Activated CD4-positive, alpha-beta T cell treated with anti-CD3 and anti-CD28 coated beads for 1 hour (primary cell): ENCODE data around the gene VEGFB.

Experiments
- DNase-seq: peaks from one replicate; pipeline ENCODE4 v3.0.0-alpha.2; 2020

VEGFB gene

DNA sequence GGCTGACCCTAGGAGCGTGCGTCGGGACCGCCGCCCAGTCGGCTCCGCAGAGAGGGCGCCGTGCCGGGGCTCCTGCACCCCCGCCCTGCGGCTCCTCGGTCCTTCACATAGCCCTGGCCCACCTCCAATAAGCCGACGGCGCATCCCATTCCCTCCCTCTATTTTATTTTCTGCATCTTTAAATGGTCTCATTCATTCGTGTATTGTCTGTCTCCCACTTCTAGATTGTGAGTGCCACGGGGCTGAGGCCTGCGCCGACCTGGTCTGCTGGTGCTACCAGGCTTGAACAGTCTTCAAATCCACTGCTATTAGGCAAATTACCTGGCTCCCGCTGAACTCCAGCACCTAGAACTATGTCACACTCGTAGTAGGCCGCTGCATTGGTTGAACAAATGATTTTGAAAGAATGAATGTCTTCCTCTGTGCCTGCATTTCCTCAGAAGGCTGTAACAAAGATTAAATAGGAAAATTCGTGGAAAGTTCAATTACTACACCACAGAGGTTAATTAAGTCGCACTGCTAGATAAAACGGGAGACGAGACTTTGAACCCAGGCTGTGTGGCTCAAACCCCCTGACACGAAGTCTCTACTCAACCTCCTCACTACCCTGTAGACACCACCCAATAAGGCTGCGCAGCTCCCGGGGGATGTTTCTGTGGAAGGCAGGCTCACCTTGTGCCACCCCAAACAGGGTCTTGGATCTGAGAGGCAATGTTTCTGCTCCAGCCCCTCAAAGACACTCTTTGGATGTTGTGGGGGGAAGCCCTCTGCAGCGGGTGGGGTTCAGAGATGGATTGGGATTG lies 13.5 kb downstream of the VEGFB start:
- no peak for DNase-seq

DNA sequence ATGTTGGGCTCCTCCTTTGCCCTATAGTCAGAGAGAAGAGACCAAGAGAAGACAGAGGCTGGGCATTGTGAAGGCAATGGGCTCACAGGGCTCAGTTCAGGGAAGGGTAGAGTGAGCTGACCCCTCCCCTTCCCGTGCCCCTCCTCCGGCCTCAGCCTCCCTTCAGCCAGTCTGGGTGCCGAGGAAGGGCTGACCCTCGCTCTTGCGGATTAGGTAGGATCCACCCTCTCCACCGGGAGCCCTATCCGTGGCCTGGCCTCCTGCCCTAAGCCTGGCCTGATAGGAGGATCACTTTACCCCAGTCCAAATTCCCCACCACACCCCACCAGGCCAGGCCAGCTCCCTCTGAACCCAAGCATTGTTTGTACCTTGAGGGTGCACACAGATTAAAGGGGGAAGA lies 14.2 kb downstream of the VEGFB start:
- no peak for DNase-seq

DNA sequence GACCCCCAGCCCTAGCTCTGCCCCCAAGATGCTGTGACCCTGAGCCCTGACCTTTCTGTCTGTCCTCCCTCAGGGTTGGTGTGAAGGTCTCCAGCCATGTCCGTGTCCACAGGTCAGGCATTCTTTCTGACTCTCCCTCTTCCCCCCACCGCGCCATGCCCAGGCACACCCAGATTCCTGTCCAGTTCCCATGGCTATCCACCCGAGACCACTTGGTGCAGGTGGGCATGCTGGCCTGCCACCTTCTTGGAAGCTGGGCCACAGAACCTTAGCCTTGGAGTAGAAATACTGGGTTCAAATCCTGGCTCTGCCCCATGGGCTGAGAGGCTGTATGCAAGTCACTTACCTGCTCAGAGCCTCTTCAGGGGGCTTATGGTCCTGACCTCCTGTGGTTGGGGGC lies 14.7 kb downstream of the VEGFB start:
- DNase-seq: no peak

DNA sequence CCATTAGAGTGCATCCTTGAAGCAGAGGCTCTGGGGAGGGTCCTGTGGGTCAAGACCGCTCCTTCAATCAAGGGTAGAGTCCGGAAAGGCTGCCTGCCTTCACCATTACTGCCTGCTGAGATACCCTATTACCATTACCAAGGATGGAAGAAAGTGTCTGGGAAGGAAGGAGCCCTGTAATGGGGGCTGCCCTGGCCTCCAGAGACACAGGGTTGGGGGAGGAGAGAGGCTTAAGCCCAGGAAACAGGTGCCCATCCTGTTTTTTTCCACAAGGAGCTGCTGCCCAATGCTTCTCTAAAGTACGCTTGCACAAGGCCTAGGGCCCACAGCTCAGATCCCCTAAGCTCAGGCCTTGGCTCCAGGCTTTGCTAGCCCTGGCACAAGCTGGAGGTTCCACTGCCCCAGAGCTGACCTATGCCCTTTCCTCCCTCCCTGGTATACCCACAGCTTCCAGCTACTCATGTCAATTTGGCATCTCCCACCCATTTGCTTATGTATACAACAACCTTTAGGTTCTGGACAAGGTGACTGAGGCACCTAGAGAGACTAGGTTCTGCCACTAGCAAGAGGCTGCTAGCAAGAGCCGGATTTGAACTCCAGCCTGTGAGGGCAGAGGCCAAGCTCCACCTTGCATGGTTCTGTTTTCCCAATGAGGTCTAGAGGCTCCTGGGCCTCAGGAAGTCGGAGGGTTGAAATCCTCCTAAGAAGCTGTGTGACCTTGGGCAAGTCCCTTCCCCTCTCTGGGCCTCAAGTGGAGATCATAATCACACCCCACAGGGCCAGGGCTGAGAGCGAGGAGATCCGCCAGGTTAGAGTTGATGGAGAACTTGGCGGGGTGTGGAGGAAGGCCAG lies 15.4 kb downstream of the VEGFB start:
- no peak for DNase-seq

- no peak for DNase-seq
Observed at GRCh38 chr11:64250415-64251015, 16.1 kb downstream of the VEGFB start.

GRCh38 chr11:64251016-64251752 lies 16.8 kb downstream of the VEGFB start, which contains the start of gene PLCB3:
TSS of gene PLCB3 (plus strand) at chr11:64251530. CDS start at chr11:64251650, 120 bp downstream.
- peak; percentile 53 for DNase-seq

GRCh38 chr11:64251753-64252002 lies 17.3 kb downstream of the VEGFB start:
- no peak for DNase-seq

- no peak for DNase-seq
Observed at GRCh38 chr11:64252003-64252872, 17.9 kb downstream of the VEGFB start.

DNA sequence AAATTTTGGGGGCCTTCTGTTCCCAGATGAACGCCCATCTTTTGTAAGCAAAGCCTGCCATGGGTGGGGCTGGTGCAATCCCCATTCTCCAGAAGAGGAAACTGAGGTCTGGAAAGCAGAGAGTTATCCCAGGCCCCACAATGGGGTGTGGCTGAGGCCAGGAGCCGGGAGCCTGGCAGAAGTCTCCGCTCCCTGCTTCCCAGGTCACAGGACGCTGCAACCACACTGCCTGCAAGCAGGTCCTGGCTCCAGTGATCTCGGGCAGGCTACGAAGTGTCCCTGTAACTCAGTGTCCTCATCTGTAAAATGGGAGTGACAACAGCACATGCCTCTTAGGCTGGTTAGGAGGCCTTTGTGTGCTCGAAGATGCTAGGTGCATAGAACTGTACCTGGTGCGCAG lies 18.7 kb downstream of the VEGFB start:
- no peak for DNase-seq

- no peak for DNase-seq
Observed at GRCh38 chr11:64253481-64253880, 19.1 kb downstream of the VEGFB start.

- DNase-seq: no peak
Observed at GRCh38 chr11:64254326-64254725, 19.9 kb downstream of the VEGFB start.

DNA sequence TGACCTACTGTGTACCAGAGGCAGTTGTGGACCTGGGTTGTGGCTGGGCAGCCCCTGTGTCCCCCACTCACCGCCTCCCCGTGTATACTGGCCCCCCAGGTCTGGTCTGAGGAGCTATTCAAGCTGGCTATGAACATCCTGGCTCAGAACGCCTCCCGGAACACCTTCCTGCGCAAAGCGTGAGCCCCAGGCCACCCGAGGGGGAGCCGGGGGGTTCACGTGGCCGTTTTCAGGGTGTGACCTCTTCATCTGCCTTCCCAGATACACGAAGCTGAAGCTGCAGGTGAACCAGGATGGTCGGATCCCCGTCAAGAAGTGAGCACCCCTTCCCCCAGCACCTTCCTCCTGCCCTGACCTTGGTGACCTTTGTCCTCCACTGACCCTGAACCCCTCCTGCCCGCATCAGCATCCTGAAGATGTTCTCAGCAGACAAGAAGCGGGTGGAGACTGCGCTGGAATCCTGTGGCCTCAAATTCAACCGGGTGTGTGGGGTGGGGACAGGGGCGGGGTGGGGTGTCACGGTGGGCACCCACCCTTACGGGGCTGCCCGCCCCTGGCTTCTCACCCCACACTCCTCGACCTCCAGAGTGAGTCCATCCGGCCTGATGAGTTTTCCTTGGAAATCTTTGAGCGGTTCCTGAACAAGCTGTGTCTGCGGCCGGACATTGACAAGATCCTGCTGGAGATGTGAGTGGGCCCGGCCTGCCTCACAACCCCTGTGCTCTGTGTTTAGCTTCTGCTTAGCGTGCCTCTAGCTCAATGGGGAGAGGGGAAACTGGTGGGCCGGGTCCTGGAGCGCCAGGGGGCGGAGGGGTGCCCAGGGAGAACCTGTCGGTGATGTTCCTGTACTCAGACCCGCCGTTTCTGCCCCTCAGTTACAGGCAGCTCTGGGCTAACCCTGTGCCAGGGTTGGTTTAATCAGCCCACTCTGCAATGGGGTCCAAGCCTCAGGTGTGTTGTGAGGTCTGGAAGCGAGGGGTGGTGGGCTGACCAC lies 21.0 kb downstream of the VEGFB start:
- DNase-seq: no peak

DNA sequence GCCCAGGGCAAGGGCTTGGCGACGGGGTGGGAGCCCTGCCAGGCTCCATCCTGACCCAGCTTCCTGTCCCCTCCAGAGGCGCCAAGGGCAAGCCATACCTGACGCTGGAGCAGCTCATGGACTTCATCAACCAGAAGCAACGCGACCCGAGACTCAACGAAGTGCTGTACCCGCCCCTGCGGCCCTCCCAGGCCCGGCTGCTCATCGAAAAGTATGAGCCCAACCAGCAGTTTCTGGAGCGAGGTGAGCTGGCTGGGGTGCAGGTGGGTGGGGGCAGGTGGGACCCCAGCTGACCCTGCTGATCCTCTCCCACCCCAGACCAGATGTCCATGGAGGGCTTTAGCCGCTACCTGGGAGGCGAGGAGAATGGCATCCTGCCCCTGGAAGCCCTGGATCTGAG lies 21.9 kb downstream of the VEGFB start:
- no peak for DNase-seq

GRCh38 chr11:64258356-64258755 lies 24.0 kb downstream of the VEGFB start:
- no peak for DNase-seq

- no peak for DNase-seq
Observed at GRCh38 chr11:64258946-64259532, 24.7 kb downstream of the VEGFB start.

DNA sequence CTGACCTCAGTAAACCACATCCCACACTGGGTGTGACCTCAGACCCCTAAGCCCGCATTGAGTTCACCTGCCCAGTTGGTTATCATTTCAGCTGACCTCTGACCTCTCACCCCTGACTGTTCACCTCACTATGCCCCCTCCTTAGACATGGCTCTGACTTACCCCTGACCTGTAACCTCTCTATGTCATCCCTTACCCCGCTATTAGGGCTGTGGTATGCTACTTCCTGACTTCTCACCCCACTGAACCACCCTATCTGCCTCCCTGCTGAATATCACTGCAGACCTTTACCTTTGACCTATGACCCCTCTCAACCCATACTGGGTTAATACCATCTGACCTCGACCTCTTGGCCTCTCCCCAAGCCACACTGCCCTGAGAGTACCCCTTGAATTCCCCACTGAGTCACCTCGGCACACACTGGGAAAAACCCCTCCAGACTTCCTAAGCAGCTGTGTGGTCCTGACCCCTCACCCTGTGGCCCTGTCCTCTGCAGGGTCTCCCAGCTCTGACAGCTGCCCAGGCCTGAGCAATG lies 25.2 kb downstream of the VEGFB start:
- no peak for DNase-seq

GRCh38 chr11:64260147-64260708 lies 25.8 kb downstream of the VEGFB start:
- no peak for DNase-seq

DNA sequence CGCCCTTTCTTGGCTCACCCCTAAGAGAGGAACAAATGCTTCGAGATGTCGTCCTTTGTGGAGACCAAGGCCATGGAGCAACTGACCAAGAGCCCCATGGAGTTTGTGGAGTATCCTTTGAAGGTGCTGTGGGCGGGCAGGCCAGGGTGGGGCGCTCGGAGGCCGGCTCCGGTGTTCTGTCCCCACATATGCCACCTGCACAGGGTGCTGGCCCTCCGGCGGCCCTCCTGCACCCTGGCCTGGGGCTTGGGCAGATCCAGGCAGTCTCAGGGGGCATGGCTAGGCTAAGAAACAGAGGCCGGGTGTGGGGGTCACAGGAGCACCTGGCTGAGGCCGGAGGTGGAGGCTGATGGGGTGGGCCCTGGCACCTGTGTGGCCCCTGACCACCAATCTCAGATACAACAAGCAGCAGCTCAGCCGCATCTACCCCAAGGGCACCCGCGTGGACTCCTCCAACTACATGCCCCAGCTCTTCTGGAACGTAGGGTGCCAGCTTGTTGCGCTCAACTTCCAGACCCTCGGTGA lies 27.2 kb downstream of the VEGFB start:
- no peak for DNase-seq

GRCh38 chr11:64262271-64263002 lies 28.1 kb downstream of the VEGFB start:
- no peak for DNase-seq
